WTC11 (cell line): Measurements from ENCODE around the gene BACH2. TPM values are rescaled to one million over a fixed set of nuclear protein-coding genes. Genes with fewer than 3 reads are reported as not detected.

Source experiments
- ATAC-seq: fragments of 200-7000 bp; cut with Tn5 transposase; 2 replicates; pipeline ENCODE4 v1.10.0; 2021; ENCODE audit warnings: mild to moderate bottlenecking, moderate library complexity
- CTCF ChIA-PET: fragments of 300-600 bp; sonication (Branson Sonifier 250); formaldehyde crosslinking; loops from one replicate; lab custom pipeline; 2021; ENCODE audit warnings: antibody characterized with exemption; lab: Charles Lee
- POLR2A ChIA-PET: fragments of 350-600 bp; sonication (Branson Sonifier 250); formaldehyde crosslinking; loops from one replicate; lab custom pipeline; 2021; ENCODE audit warnings: antibody characterized with exemption; lab: Charles Lee
- DNase-seq: peaks from one replicate; pipeline ENCODE4 v3.0.0; 2021; ENCODE audit warnings: low spot score
- H3K27ac Mint-ChIP-seq: 2 replicates; pipeline ENCODE4 v1.8.0; 2021; ENCODE audit warnings: mixed read lengths
- H3K27me3 Mint-ChIP-seq: 2 replicates; pipeline ENCODE4 v1.8.0; 2021; ENCODE audit warnings: low read depth, mild to moderate bottlenecking, moderate library complexity, mixed read lengths
- H3K36me3 Mint-ChIP-seq: 2 replicates; pipeline ENCODE4 v1.8.0; 2021; ENCODE audit warnings: mixed read lengths
- H3K4me1 Mint-ChIP-seq: 2 replicates; pipeline ENCODE4 v1.8.0; 2022; ENCODE audit warnings: mixed read lengths
- H3K4me3 Mint-ChIP-seq: 2 replicates; pipeline ENCODE4 v1.8.0; 2021; ENCODE audit warnings: mild to moderate bottlenecking, moderate library complexity, mixed read lengths
- H3K9me3 Mint-ChIP-seq: 2 replicates; pipeline ENCODE4 v1.8.0; 2021; ENCODE audit warnings: mixed read lengths
- AR ChIP-seq: fragments of 250-450 bp; sonication (Bioruptor Pico); IDR thresholded peaks from 2 replicates; pipeline ENCODE4 v1.9.0; 2021; ENCODE audit warnings: mild to moderate bottlenecking
- ATF1 ChIP-seq: sonication (generic); formaldehyde crosslinking; IDR thresholded peaks from 2 replicates; pipeline ENCODE4 v1.8.1; 2023; ENCODE audit warnings: mild to moderate bottlenecking, moderate library complexity, missing genetic modification reagents
- CBFB ChIP-seq: sonication (generic); formaldehyde crosslinking; IDR thresholded peaks from 2 replicates; pipeline ENCODE4 v1.8.1; 2022; ENCODE audit warnings: mild to moderate bottlenecking, low read depth, missing genetic modification reagents
- CTCF ChIP-seq: fragments of 200-600 bp; IDR thresholded peaks from 2 replicates; pipeline ENCODE4 v1.8.0; 2022; ENCODE audit warnings: antibody characterized with exemption
- E2F4 ChIP-seq: sonication (generic); formaldehyde crosslinking; IDR thresholded peaks from 2 replicates; pipeline ENCODE4 v1.8.1; 2022; ENCODE audit warnings: low read depth, mild to moderate bottlenecking, moderate library complexity, missing genetic modification reagents, borderline replicate concordance
- ELF4 ChIP-seq: sonication (generic); formaldehyde crosslinking; IDR thresholded peaks from 2 replicates; pipeline ENCODE4 v1.8.1; 2022; ENCODE audit warnings: low read depth, mild to moderate bottlenecking, moderate library complexity, missing genetic modification reagents
- EMX1 ChIP-seq: fragments of 250-450 bp; sonication (Bioruptor Pico); IDR thresholded peaks from 2 replicates; pipeline ENCODE4 v1.8.0; 2021; ENCODE audit warnings: mild to moderate bottlenecking
- ETV6 ChIP-seq: sonication (generic); formaldehyde crosslinking; IDR thresholded peaks from 2 replicates; pipeline ENCODE4 v1.8.1; 2022; ENCODE audit warnings: mild to moderate bottlenecking, missing genetic modification reagents
- FOXJ3 ChIP-seq: sonication (generic); formaldehyde crosslinking; IDR thresholded peaks from 2 replicates; pipeline ENCODE4 v1.9.0; 2021; ENCODE audit warnings: missing genetic modification reagents, mild to moderate bottlenecking, borderline replicate concordance
- FOXK1 ChIP-seq: sonication (generic); formaldehyde crosslinking; IDR thresholded peaks from 2 replicates; pipeline ENCODE4 v1.8.0; 2022; ENCODE audit warnings: mild to moderate bottlenecking, moderate library complexity, missing genetic modification reagents
- GABPB1 ChIP-seq: sonication (generic); formaldehyde crosslinking; IDR thresholded peaks from 2 replicates; pipeline ENCODE4 v1.8.1; 2023; ENCODE audit warnings: mild to moderate bottlenecking, missing genetic modification reagents
- GTF2I ChIP-seq: fragments of 250-450 bp; sonication (Bioruptor Pico); conservative IDR thresholded peaks from 2 replicates; pipeline ENCODE4 v1.4.0; 2021; ENCODE audit warnings: mild to moderate bottlenecking
- HMGA2 ChIP-seq: fragments of 250-450 bp; sonication (Bioruptor Pico); IDR thresholded peaks from 2 replicates; pipeline ENCODE4 v1.4.0; 2021; ENCODE audit warnings: mild to moderate bottlenecking, moderate library complexity
- JUN ChIP-seq: sonication (generic); formaldehyde crosslinking; IDR thresholded peaks from 2 replicates; pipeline ENCODE4 v1.8.0; 2023; ENCODE audit warnings: mild to moderate bottlenecking, missing genetic modification reagents
- NFYB ChIP-seq: sonication (generic); formaldehyde crosslinking; conservative IDR thresholded peaks from 2 replicates; pipeline ENCODE4 v1.8.0; 2022; ENCODE audit warnings: low read depth, missing genetic modification reagents
- NR2C2 ChIP-seq: sonication (generic); formaldehyde crosslinking; IDR thresholded peaks from 2 replicates; pipeline ENCODE4 v1.8.0; 2022; ENCODE audit warnings: mild to moderate bottlenecking, missing genetic modification reagents
- TEAD1 ChIP-seq: sonication (generic); formaldehyde crosslinking; IDR thresholded peaks from 2 replicates; pipeline ENCODE4 v1.8.0; 2022; ENCODE audit warnings: mild to moderate bottlenecking, missing genetic modification reagents
- ZBTB21 ChIP-seq: sonication (generic); formaldehyde crosslinking; IDR thresholded peaks from 2 replicates; pipeline ENCODE4 v1.8.1; 2023; ENCODE audit warnings: mild to moderate bottlenecking, missing genetic modification reagents, borderline replicate concordance
- ZBTB43 ChIP-seq: sonication (generic); formaldehyde crosslinking; IDR thresholded peaks from 2 replicates; pipeline ENCODE4 v1.8.1; 2023; ENCODE audit warnings: mild to moderate bottlenecking, missing genetic modification reagents
- ZMAT4 ChIP-seq: fragments of 250-450 bp; sonication (Bioruptor Pico); IDR thresholded peaks from 2 replicates; pipeline ENCODE4 v1.9.0; 2021; ENCODE audit warnings: mild to moderate bottlenecking
- ZNF121 ChIP-seq: sonication (generic); formaldehyde crosslinking; IDR thresholded peaks from 2 replicates; pipeline ENCODE4 v1.8.0; 2023; ENCODE audit warnings: missing genetic modification reagents
- ZNF232 ChIP-seq: sonication (generic); formaldehyde crosslinking; IDR thresholded peaks from 2 replicates; pipeline ENCODE4 v1.8.0; 2022; ENCODE audit warnings: mild to moderate bottlenecking, missing genetic modification reagents
- ZNF416 ChIP-seq: fragments of 250-450 bp; sonication (Bioruptor Pico); IDR thresholded peaks from 2 replicates; pipeline ENCODE4 v1.9.0; 2021; ENCODE audit warnings: mild to moderate bottlenecking, inconsistent platforms
- ZNF423 ChIP-seq: fragments of 250-450 bp; sonication (Bioruptor Pico); IDR thresholded peaks from 2 replicates; pipeline ENCODE4 v2.1.2; 2022; ENCODE audit warnings: mild to moderate bottlenecking, moderate library complexity
- total RNA-seq: library from RNA; stranded (reverse); gene quantifications from 3 replicates; pipeline ENCODE4 v1.2.3, GENCODE V29; 2021
- TF ChIP-seq, protein P1 (sequence below): sonication (generic); formaldehyde crosslinking; IDR thresholded peaks from 2 replicates; pipeline ENCODE4 v1.8.1; 2023; ENCODE audit warnings: mild to moderate bottlenecking, moderate library complexity, missing genetic modification reagents

BACH2 gene
- total RNA-seq, 1 experiment from 2014 or later = 5.9 TPM

GRCh38 chr6:90140683-90141082 is 156.0 kb downstream of the BACH2 start (continued):
- TF ChIP-seq CTCF (no peak), GABPB1 (no peak), ZBTB21 (no peak)

GRCh38 chr6:90139272-90139817 is 157.3 kb downstream of the BACH2 start:
- POLR2A ChIA-PET = no interaction called here
- Mint-ChIP-seq H3K27me3 (no peaks in the 10 kb centered on the region), H3K4me3 (no peak overlapping the region), H3K36me3 (no peaks in the 10 kb centered on the region), H3K27ac (no peak overlapping the region), H3K4me1 (0 out of 2 replicates have a peak, but pooled peaks cover 4% of the 10 kb centered on the region)
- ATAC-seq = no peak
- TF ChIP-seq ELF4 (CRISPR knock-in tag) (no peak), AR (no peak), EMX1 (CRISPR knock-in tag) (no peak), TEAD1 (CRISPR knock-in tag) (no peak), HMGA2 (CRISPR knock-in tag) (no peak), ZNF416 (no peak), CBFB (CRISPR knock-in tag) (no peak), FOXJ3 (CRISPR knock-in tag) (no peak), FOXK1 (no peak), ATF1 (CRISPR knock-in tag) (no peak), NFYB (CRISPR knock-in tag) (no peak)
- TF ChIP-seq, protein P1, sequence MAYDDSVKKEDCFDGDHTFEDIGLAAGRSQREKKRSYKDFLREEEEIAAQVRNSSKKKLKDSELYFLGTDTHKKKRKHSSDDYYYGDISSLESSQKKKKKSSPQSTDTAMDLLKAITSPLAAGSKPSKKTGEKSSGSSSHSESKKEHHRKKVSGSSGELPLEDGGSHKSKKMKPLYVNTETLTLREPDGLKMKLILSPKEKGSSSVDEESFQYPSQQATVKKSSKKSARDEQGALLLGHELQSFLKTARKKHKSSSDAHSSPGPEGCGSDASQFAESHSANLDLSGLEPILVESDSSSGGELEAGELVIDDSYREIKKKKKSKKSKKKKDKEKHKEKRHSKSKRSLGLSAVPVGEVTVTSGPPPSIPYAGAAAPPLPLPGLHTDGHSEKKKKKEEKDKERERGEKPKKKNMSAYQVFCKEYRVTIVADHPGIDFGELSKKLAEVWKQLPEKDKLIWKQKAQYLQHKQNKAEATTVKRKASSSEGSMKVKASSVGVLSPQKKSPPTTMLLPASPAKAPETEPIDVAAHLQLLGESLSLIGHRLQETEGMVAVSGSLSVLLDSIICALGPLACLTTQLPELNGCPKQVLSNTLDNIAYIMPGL (CRISPR knock-in tag) = no peak
- TF ChIP-seq, all 79 proteins: peak for 0
- no peak for DNase-seq
- no peaks in the 10 kb centered on the region for H3K9me3 Mint-ChIP-seq
- CTCF ChIA-PET = no interaction called here

GRCh38 chr6:90136837-90137568 is 159.6 kb downstream of the BACH2 start:
- no peak for TF ChIP-seq GTF2I (CRISPR knock-in tag)
- no peak for TF ChIP-seq ZNF232 (CRISPR knock-in tag)
- TF ChIP-seq ZMAT4 = no peak
- no peak for TF ChIP-seq JUN (CRISPR knock-in tag)
- no peak for TF ChIP-seq ZNF416
- TF ChIP-seq ZNF423 (CRISPR knock-in tag) = no peak
- TF ChIP-seq NR2C2 (CRISPR knock-in tag) = no peak
- TF ChIP-seq ZBTB43 (CRISPR knock-in tag) = no peak
- TF ChIP-seq E2F4 (CRISPR knock-in tag) = no peak
- TF ChIP-seq ETV6 = no peak
- TF ChIP-seq ZNF121 = no peak
- TF ChIP-seq, all 79 proteins: peak for 0
- H3K4me3 Mint-ChIP-seq = no peak overlapping the region
- ChIA-PET CTCF (no interaction called here), POLR2A (no interaction called here)
- 0 out of 2 replicates have a peak, but pooled peaks cover 4% of the 10 kb centered on the region for H3K4me1 Mint-ChIP-seq
- no peaks in the 10 kb centered on the region for H3K27me3 Mint-ChIP-seq
- no peak overlapping the region for H3K27ac Mint-ChIP-seq
- no peaks in the 10 kb centered on the region for H3K36me3 Mint-ChIP-seq
- no peaks in the 10 kb centered on the region for H3K9me3 Mint-ChIP-seq
- ATAC-seq (no peak), DNase-seq (no peak)
